K562 (cell line): Measurements from ENCODE around the gene DHRS12. TPM values are rescaled to one million over a fixed set of nuclear protein-coding genes. Genes with fewer than 3 reads are reported as not detected.

Source experiments
- ATAC-seq: fragments of 200-7000 bp; cut with Tn5 transposase; 3 replicates; pipeline ENCODE4 v1.9.1; 2020; ENCODE audit warnings: moderate library complexity
- BruUV-seq: library from RNA; stranded (reverse); fragments of 400-500 nt; replicated peaks from 2 replicates; lab custom pipeline; 2021; lab: Mats Ljungman, UMichigan
- CTCF ChIA-PET: fragments of 300-600 bp; formaldehyde crosslinking; extraction: SDS; loops from one replicate; lab custom pipeline; 2021; ENCODE audit warnings: low intra/inter-chr PET ratio; lab: Yijun Ruan, JAX
- POLR2A ChIA-PET: fragments of 300-600, 350-650 bp; sonication (Branson Sonifier 250); formaldehyde crosslinking; extraction: SDS; loops from one replicate; lab custom pipeline; 2021; ENCODE audit warnings: antibody characterized with exemption, inconsistent platforms; lab: Yijun Ruan, JAX
- DNase-seq, 4 experiments: peaks; one replicate each; pipeline versions ENCODE4 v3.0.0 to v3.0.0-alpha.2; 2011 to 2018; ENCODE audit warnings: low spot score in 3 of 4, mixed read lengths in 3 of 4; ENCODE audit errors: extremely low read depth in 1 of 4
- FAIRE-seq: peaks from 2 replicates; lab custom pipeline; 2011; peaks lifted over from hg19 to GRCh38; lab: Jason Lieb, UNC
- H2AFZ ChIP-seq: 2 replicates; pipeline ENCODE4 v1.6.0; 2011; ENCODE audit warnings: low read depth, low read length, control low read depth, inconsistent platforms
- H3K27ac ChIP-seq: fragments of 200-600 bp; 3 replicates; pipeline ENCODE4 v1.8.0; 2011; ENCODE audit warnings: low read depth, mild to moderate bottlenecking, control low read depth, inconsistent platforms, low read length, moderate library complexity, mixed read lengths; ENCODE audit errors: extremely low read depth
- H3K27me3 ChIP-seq, 2 experiments: fragments of 300-600 bp in 1 of 2; 2 replicates in 1 of 2; 3 replicates in 1 of 2; pipeline versions ENCODE4 v1.6.0 to v1.8.0; 2011; ENCODE audit warnings: inconsistent platforms in 2 of 2, low read length in 2 of 2, mild to moderate bottlenecking in 1 of 2, mixed read lengths in 1 of 2, moderate library complexity in 1 of 2; ENCODE audit not compliant: control insufficient read depth in 2 of 2, insufficient read depth in 2 of 2
- H3K36me3 ChIP-seq: fragments of 300-600 bp; 3 replicates; pipeline ENCODE4 v1.8.0; 2011; ENCODE audit warnings: mild to moderate bottlenecking, low read length, inconsistent platforms; ENCODE audit not compliant: control insufficient read depth, insufficient read depth
- H3K4me1 ChIP-seq, 2 experiments: fragments of 200-600 bp in 1 of 2; replicated peaks in 1 of 2; 2 replicates in 1 of 2; 3 replicates in 1 of 2; pipeline versions ENCODE4 v1.5.1 to v1.8.0; 2011; ENCODE audit warnings: inconsistent platforms in 2 of 2, low read length in 2 of 2, mild to moderate bottlenecking in 1 of 2, mixed read lengths in 1 of 2, moderate library complexity in 1 of 2; ENCODE audit not compliant: control insufficient read depth in 2 of 2, insufficient read depth in 2 of 2
- H3K4me2 ChIP-seq: 2 replicates; pipeline ENCODE4 v1.6.1; 2011; ENCODE audit warnings: low read length, control low read depth, inconsistent platforms, mixed read lengths; ENCODE audit not compliant: insufficient read depth
- H3K4me3 ChIP-seq: fragments of 200-600 bp; sonication (generic), shearing (Covaris generic); 2 replicates; pipeline ENCODE4 v1.5.1; 2016; ENCODE audit warnings: control low read depth, inconsistent platforms
- H3K79me2 ChIP-seq: fragments of 200-600 bp; 3 replicates; pipeline ENCODE4 v1.8.0; 2011; ENCODE audit warnings: low read length, inconsistent platforms; ENCODE audit not compliant: control insufficient read depth, insufficient read depth
- H3K9ac ChIP-seq, 2 experiments: 2 replicates each; pipeline versions ENCODE4 v1.6.0 to v1.6.1; 2011; ENCODE audit warnings: low read depth in 2 of 2, low read length in 2 of 2, control low read depth in 1 of 2, inconsistent platforms in 1 of 2, mild to moderate bottlenecking in 1 of 2, mixed read lengths in 1 of 2; ENCODE audit not compliant: insufficient read depth in 1 of 2
- H3K9me1 ChIP-seq: one replicate; pipeline ENCODE4 v1.6.0; 2011; ENCODE audit warnings: inconsistent platforms, mild to moderate bottlenecking, low read length, moderate library complexity; ENCODE audit not compliant: control insufficient read depth, insufficient read depth
- H3K9me3 ChIP-seq: replicated peaks from 2 replicates; pipeline ENCODE4 v1.5.1; 2011; ENCODE audit warnings: low read depth, low read length, inconsistent platforms; ENCODE audit not compliant: control insufficient read depth, insufficient read depth
- H4K20me1 ChIP-seq: replicated peaks from 2 replicates; pipeline ENCODE4 v1.6.1; 2011; ENCODE audit warnings: low read length, inconsistent platforms, mixed read lengths; ENCODE audit not compliant: control insufficient read depth, insufficient read depth
- C11orf30 ChIP-seq: fragments of 450-650 bp; IDR thresholded peaks from 2 replicates; pipeline ENCODE4 v1.6.1; 2016; ENCODE audit warnings: low read depth, mild to moderate bottlenecking
- DIDO1 ChIP-seq: fragments of 450-650 bp; IDR thresholded peaks from 2 replicates; pipeline ENCODE4 v1.6.1; 2016; ENCODE audit warnings: low read depth, missing biosample characterization, missing genetic modification characterization
- NR2F6 ChIP-seq: fragments of 450-650 bp; formaldehyde crosslinking; IDR thresholded peaks from 2 replicates; pipeline ENCODE4 v1.4.0; 2020; ENCODE audit warnings: mild to moderate bottlenecking
- PHB2 ChIP-seq: fragments of 450-650 bp; IDR thresholded peaks from 2 replicates; pipeline ENCODE4 v1.6.1; 2017; ENCODE audit warnings: low read depth
- POLR2H ChIP-seq: IDR thresholded peaks from 2 replicates; pipeline ENCODE4 v1.6.1; 2016; ENCODE audit warnings: missing genetic modification characterization, low read depth, mild to moderate bottlenecking, control low read depth, missing compliant biosample characterization, moderate library complexity
- SIN3A ChIP-seq, 2 experiments: fragments of 150-350 bp in 1 of 2; IDR thresholded peaks; 2 replicates each; pipeline ENCODE4 v1.6.1; 2011 to 2016; ENCODE audit warnings: borderline replicate concordance in 2 of 2, low read depth in 2 of 2, low read length in 2 of 2, mild to moderate bottlenecking in 2 of 2, moderate library complexity in 2 of 2; ENCODE audit not compliant: control insufficient read depth in 1 of 2
- SMARCA5 ChIP-seq: fragments of 450-650 bp; IDR thresholded peaks from 2 replicates; pipeline ENCODE4 v1.6.1; 2016
- TAF15 ChIP-seq: fragments of 200-400 bp; formaldehyde crosslinking; IDR thresholded peaks from 2 replicates; pipeline ENCODE4 v1.6.1; 2017; ENCODE audit warnings: mild to moderate bottlenecking, low read depth, low read length, moderate library complexity
- ZNF445 ChIP-seq: fragments of 250-450 bp; sonication (Bioruptor Pico); IDR thresholded peaks from 2 replicates; pipeline ENCODE4 v1.4.0; 2020; ENCODE audit warnings: low read depth, mild to moderate bottlenecking, moderate library complexity
- WGBS: fragments of 100-300 bp; shearing (Covaris generic); methylation state at CpG from one replicate; pipeline ENCODE4 v1.1.6; 2016; ENCODE audit warnings: low coverage, mixed read lengths; ENCODE audit not compliant: insufficient coverage; ENCODE audit errors: missing lambda C conversion rate; 5-methylcytosine and 5-hydroxymethylcytosine counted together
- in situ Hi-C: fragments of 300-500 bp; cut with MboI; formaldehyde crosslinking; loops from 4 replicates; pipeline ENCODE4 v1.15.0; 2018; ENCODE audit warnings: inconsistent platforms, mixed read lengths
- intact Hi-C: fragments of 100-400 bp; cut with micrococcal nuclease; formaldehyde crosslinking; loops from 2 replicates; pipeline ENCODE4 v1.14.2; 2022
- polyA plus RNA-seq, 8 experiments: library from polyadenylated mRNA; depleted of rRNA in 4 of 8; stranded (reverse) in 5 of 8; unstranded in 3 of 8; fragments of >200 nt; fragmentation: Nextera tagmentation in 2 of 8; fragmentation: Illumina TruSeq in 1 of 8; extraction: Ambion mirVana in 2 of 8; extraction: Trizol in 1 of 8; gene quantifications; 2 replicates each; pipeline versions ENCODE4 v1.2.1 to v1.2.3, GENCODE V29; 2011 to 2014; ENCODE audit warnings: inconsistent platforms in 1 of 8, missing spikeins in 1 of 8
- total RNA-seq, 7 experiments: library from RNA; depleted of rRNA in 6 of 7; stranded (reverse); fragments of >200 nt in 6 of 7; fragmentation: Illumina TruSeq in 2 of 7; extraction: Trizol in 2 of 7; gene quantifications; 2 replicates each; pipeline versions ENCODE4 v1.2.1 to v1.2.3, GENCODE V29; 2011 to 2021; ENCODE audit warnings: low replicate concordance in 1 of 7
- TF ChIP-seq, protein P1 (sequence below), 2 experiments: fragments of 450-650 bp; conservative IDR thresholded peaks; 2 replicates each; pipeline ENCODE4 v1.6.1; 2017; ENCODE audit warnings: mild to moderate bottlenecking in 2 of 2, moderate library complexity in 2 of 2

The DHRS12 gene
- total and polyA plus RNA-seq, 9 of the 15 experiments (the other 6 are each of a cell fraction or from before 2014, with no cell fraction given): 0.62 to 2.7 (median 0.98) TPM

DNA sequence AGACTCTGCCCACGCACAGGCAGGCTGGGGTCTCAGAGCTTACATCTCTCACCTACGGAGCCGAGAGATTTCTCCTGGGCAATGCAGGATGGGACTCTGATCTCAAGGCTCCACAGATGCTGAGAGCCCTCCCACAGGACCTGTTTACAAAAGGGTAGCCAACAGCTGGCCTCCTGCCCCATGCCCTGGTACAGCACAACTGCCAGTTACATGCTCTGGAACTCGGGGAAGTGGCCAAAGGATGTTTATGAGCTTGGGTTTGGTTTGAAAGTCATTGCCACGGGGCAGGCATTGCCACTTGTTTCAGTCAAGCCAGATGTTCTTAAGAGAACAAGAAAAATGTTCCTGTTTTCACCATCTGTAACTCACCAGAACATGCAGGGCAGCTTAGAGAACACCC, 3.5 kb downstream of the DHRS12 start:
- FAIRE-seq (no peak), ATAC-seq (no peak), DNase-seq (no peak)
- Histone ChIP-seq H3K27ac (no peak overlapping the region), H3K9ac (no peak overlapping the region), H3K36me3 (no peaks in the 10 kb centered on the region), H3K79me2 (peaks cover 7% of the 10 kb centered on the region; the same call in 1 of the 3 replicates), H3K9me1 (no peaks in the 10 kb centered on the region), H4K20me1 (no peaks in the 10 kb centered on the region), H3K4me3 (no peak overlapping the region), H3K4me2 (no peak overlapping the region), H2AFZ (no peak overlapping the region), H3K9me3 (no peaks in the 10 kb centered on the region), H3K27me3 (peaks cover 0 to 5% of the 10 kb centered on the region in 2 experiments; a peak in 2 of 5 replicates), H3K4me1 (peaks cover 13 to 23% of the 10 kb centered on the region in 2 experiments; a peak in 4 of 5 replicates)
- in situ Hi-C loops: no loop called here
- TF ChIP-seq SMARCA5 (no peak), PHB2 (no peak), TAF15 (no peak), POLR2H (no peak), DIDO1 (no peak), NR2F6 (CRISPR knock-in tag) (no peak), C11orf30 (no peak), ZNF445 (no peak), SIN3A (IDR thresholded peaks at IDR 0.05; ENCODE audit: borderline replicate concordance in 2 of 2, control insufficient read depth in 1 of 2, low read depth in 2 of 2, low read length in 2 of 2) (no peak)
- TF ChIP-seq, protein P1, sequence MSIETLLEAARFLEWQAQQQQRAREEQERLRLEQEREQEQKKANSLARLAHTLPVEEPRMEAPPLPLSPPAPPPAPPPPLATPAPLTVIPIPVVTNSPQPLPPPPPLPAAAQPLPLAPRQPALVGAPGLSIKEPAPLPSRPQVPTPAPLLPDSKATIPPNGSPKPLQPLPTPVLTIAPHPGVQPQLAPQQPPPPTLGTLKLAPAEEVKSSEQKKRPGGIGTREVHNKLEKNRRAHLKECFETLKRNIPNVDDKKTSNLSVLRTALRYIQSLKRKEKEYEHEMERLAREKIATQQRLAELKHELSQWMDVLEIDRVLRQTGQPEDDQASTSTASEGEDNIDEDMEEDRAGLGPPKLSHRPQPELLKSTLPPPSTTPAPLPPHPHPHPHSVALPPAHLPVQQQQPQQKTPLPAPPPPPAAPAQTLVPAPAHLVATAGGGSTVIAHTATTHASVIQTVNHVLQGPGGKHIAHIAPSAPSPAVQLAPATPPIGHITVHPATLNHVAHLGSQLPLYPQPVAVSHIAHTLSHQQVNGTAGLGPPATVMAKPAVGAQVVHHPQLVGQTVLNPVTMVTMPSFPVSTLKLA (conservative IDR thresholded peaks at IDR 0.05): no peak
- CTCF ChIA-PET: no interaction called here
- intact Hi-C loops: no loop called here
- POLR2A ChIA-PET: interaction anchor here (0.5 to 1.6 kb wide), 3 partner anchors 158 to 464 kb away, joined by 3 to 5 read pairs (median 3); no protein-coding TSS in a partner anchor
- BruUV-seq: no TSS peak
- 27% methylated on average over 5 of the region's 5 CpGs for WGBS
